SIG-M5 (cell line): Measurements from ENCODE around the gene CEP85L.

ENCODE experiments used
- DNase-seq: peaks from one replicate; lab custom pipeline; 2025; lab: John Stamatoyannopoulos, UW

The CEP85L gene

GRCh38 chr6:118621799-118622470 is 29.5 kb downstream of the CEP85L start:
- no peak for DNase-seq

- no peak for DNase-seq
Observed at GRCh38 chr6:118620202-118620601, 31.2 kb downstream of the CEP85L start.

- DNase-seq = no peak
Observed at GRCh38 chr6:118618676-118619377, 32.6 kb downstream of the CEP85L start.

GRCh38 chr6:118617417-118617816 is 34.0 kb downstream of the CEP85L start:
- no peak for DNase-seq

DNA sequence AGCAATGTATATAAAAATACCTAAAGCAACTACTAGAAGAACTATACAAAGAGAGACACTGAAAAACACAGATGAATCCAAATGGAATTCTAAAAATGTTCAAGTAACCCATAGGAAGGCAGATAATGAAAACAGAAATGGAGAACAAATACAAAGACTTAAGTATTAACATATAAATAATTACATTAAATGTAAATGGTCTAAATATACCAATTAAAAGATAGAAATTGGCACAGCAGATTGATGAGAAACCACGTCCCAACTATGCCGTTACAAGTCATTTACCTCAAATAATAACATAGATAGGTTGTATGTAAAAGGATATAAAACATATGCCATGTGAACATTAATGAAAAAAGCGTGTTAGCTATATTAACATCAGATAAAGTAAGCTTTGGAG is 40.1 kb downstream of the CEP85L start:
- DNase-seq = no peak

GRCh38 chr6:118606858-118607257 is 44.5 kb downstream of the CEP85L start:
- DNase-seq = no peak

DNA sequence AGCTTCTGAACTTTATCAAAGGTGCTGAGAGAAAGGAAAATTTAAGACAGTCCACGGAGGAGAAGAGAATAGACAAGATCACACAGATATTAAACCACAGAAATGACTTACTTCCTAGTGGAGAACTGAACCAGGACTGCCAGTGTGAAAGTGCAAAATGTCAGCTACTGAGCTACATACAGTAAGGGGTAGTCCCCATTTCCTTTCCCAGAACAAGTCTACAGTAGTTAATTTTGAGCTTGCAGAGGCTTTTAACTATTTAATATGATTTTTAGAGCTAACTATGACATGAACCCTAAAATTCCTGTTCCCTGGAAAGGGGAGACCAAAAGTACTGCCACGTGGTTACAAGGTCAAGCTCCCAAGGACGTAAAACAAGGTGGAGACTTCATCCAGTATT is 45.1 kb downstream of the CEP85L start:
- no peak for DNase-seq

DNA sequence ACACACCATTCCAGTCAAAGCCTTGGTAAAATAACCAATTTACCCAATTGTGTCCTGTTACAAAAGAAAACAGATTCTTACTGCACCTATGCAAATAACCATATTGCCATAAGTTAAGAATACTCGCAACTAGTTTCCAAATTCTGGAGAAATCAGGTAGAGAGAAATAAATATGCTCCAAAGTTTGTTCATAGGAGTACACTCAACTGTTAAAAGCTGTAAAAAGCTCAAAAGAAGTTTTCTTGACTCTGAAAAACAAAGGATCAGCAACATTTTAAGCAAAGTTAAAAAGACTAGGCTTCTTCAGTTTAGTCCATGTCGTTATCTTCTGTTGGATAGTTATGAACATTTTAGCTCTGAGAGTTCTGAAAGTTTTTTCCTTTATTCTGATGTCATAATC is 48.0 kb downstream of the CEP85L start:
- no peak for DNase-seq

- no peak for DNase-seq
Observed at GRCh38 chr6:118602300-118602699, 49.1 kb downstream of the CEP85L start.

DNA sequence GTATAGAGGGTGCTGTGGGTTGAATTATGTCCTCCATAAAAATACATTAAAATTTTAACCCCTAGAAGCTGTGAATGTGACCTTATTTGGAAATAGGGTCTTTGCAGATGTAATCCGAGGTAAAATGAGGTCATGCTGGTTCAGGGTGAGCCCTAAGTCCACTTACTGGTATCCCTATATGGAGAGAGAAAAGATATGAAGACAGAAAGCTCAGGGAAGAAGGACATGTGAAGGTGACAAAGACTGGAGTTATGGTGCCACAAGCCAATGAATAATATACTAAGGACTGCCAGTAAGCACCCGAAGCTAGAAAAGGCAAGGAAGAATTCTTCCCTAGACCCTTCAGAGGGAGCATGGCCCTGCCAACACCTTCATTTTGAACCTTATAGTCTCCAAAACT is 53.1 kb downstream of the CEP85L start:
- no peak for DNase-seq

DNA sequence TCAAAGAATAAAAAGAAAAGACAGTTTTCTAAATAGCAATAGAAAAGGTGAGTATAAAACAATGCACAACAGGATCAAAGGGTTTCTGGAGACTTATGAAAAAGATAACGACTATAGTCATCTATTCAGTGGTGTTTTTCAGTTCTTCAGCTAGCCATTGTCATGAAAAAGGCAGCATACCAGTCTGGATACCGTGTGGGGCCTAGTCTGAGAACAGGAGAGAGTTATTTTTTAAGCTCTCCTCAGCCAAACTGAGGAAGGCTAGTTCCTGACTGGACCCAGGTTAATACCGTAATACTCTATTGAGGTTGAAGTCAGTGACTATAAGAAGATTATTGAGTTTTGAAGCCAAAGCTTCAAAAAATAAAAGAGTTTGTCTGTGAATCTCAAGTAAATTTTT is 53.8 kb downstream of the CEP85L start:
- DNase-seq = no peak

DNA sequence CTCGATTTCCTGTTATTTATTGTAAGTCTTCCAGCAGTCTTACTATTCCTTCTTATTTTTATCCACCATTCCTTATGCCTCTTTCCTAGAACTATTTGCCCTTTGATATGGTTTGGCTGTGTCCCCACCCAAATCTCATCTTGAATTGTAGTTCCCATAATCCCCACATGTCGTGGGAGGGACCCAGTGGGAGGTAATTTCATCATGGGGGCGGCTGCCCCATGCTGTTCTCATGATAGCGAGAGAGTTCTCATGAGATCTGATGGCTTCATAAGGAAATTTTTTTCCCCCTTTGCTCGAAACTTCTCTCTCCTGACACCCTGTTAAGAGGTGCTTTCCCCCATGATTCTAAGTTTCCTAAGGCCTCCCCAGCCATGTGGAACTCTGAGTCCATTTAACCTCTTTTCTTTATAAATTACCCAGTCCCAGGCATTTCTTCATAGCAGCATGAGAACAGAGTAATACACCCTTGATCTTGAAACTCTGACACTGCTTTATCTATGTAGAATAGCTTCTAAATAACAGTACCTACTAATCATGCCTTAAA is 54.5 kb downstream of the CEP85L start:
- no peak for DNase-seq

DNA sequence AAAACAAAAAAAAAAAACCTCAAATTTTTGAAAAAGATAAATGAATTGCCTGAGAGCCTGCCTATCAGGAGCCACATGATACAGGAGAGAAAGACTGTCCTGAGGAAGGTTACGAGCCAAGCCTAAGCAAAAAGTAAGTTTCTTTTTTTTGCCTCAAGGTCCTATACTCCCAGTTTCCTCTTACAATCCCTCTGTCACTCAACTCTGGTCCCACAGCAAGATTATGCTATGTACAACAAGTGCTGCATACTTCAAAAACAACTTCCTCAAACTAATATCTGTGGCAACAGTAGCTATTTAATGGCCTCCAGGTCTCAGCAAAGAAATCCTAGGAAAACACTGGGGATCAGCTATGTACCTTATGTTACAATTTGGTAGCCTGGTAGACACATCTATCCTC is 56.5 kb downstream of the CEP85L start:
- no peak for DNase-seq

DNA sequence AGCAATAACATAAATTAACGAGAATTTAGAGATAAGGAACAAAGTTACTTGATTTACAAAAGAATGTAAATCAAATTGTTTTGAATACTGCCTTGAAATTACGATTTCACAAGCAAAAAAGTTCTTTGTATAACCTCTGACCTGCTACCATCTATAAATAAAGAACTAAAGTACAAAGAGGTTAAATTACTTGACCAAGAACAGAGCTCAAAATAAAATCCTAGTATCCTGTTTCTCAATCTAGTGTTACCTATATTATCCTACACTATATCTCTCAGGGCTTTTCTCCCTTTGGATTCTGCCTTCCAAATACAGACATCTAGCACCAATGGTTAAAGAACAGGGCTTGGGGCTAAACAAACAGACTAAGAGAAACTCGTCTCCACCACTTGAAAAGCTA is 59.5 kb downstream of the CEP85L start:
- DNase-seq = no peak

DNA sequence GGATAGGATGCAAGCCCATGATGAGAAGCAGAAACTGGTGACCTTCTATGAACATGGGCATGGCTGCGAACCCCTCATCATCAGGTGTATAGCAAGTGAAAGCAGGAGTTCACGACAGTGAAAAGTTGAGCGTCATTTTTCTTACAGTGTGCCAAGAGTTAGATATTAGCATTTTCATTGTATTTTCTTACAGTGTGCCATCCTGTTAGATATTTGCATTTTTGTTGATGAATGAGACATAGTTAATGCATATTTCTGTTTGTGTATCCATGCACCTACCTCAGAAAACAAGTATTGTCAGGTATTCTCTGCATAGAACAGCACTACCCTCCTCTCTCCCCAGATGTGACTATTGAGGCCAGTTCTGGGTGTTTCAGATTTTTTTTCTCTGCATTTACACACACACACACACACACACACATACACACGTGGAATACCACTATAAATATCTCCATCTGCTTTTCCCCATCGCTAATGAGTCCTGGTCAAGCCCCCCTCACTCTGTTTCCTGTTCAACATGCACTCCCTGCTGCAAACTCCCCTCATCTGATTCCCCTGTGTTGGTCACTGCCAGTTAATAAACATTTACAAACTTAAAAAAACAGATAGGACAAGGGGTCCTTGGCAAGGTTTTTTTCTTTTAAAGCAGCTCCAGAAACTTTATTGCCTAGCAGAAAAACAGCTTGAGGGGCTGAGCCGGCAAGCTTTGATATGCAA is 61.6 kb downstream of the CEP85L start:
- DNase-seq = no peak

GRCh38 chr6:118589186-118589585 is 62.2 kb downstream of the CEP85L start:
- no peak for DNase-seq

DNA sequence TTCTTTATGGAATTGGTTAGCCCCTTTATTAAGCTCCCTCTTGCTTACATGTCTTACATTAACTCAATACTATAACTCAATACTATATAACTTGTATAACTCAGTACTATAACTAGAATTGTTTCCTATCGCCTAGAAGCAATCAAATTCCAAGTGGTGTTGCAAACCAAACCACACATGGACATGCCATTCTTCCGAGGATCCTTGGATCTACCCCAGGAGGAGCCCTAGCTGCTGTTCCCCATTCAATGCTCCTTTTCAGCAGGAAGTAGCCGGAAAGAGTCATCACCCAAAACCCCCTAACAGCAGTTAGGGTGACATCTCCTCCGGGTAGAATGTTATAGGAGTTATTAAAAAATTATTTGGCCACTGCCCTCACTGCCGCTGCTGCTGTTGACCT is 62.8 kb downstream of the CEP85L start:
- no peak for DNase-seq

GRCh38 chr6:118586746-118587485 is 64.5 kb downstream of the CEP85L start:
- no peak for DNase-seq

GRCh38 chr6:118584911-118585310 is 66.5 kb downstream of the CEP85L start:
- no peak for DNase-seq

- peak; percentile 85 for DNase-seq
Observed at GRCh38 chr6:118581489-118581959, 69.9 kb downstream of the CEP85L start.

- no peak for DNase-seq
Observed at GRCh38 chr6:118580585-118581419, 70.6 kb downstream of the CEP85L start.
